Measurements from ENCODE around the gene VPS13D. TPM values are rescaled to one million over a fixed set of nuclear protein-coding genes. Genes with fewer than 3 reads are reported as not detected.

The VPS13D gene
- total RNA-seq, 1 experiment from 2014 or later: 20.2 TPM

GRCh38 chr1:12524266-12524665 lies 294.4 kb downstream of the VPS13D start:
- Histone ChIP-seq H2BK120ac (ENCODE audit: low read depth, low read length, poor library complexity, severe bottlenecking) (no peak overlapping the region), H2BK5ac (ENCODE audit: insufficient read length, low read length) (no peak overlapping the region), H3K4me2 (ENCODE audit: insufficient read depth, insufficient read length, low read length) (no peak overlapping the region), H3K4ac (ENCODE audit: low read depth, low read length) (no peak overlapping the region), H3K23me2 (ENCODE audit: insufficient read length, low read depth, low read length, poor library complexity, severe bottlenecking) (no peaks in the 10 kb centered on the region), H3K18ac (ENCODE audit: insufficient read length, low read depth, low read length) (no peak overlapping the region), H3T11ph (ENCODE audit: low read length) (no peak overlapping the region), H3K14ac (ENCODE audit: insufficient read depth, low read length) (no peak overlapping the region), H3K79me2 (ENCODE audit: insufficient read depth, low read length) (no peaks in the 10 kb centered on the region), H4K91ac (ENCODE audit: insufficient read length, low read depth, low read length) (no peak overlapping the region), H2BK20ac (ENCODE audit: low read depth, low read length, poor library complexity, severe bottlenecking) (no peak overlapping the region), H3K9me3 (ENCODE audit: control insufficient read depth, low read depth, low read length) (no peaks in the 10 kb centered on the region), H3K9ac (ENCODE audit: extremely low read depth, insufficient read length, low read length) (no peak overlapping the region), H4K8ac (replicated peaks; ENCODE audit: insufficient read length, low read depth, low read length) (no peak overlapping the region), H3K79me1 (ENCODE audit: insufficient read depth, low read depth, low read length, poor library complexity, severe bottlenecking) (no peaks in the 10 kb centered on the region), H3K56ac (ENCODE audit: insufficient read length, low read depth, low read length) (no peak overlapping the region), H2BK15ac (ENCODE audit: low read depth, low read length) (no peak overlapping the region), H3K23ac (ENCODE audit: insufficient read length, low read depth, low read length) (no peak overlapping the region), H2BK12ac (ENCODE audit: insufficient read length, low read depth, low read length) (no peak overlapping the region), H4K20me1 (ENCODE audit: control insufficient read depth, insufficient read depth, insufficient read length) (no peaks in the 10 kb centered on the region), H3K27ac (ENCODE audit: insufficient read length, low read depth, low read length) (no peak overlapping the region), H2AK5ac (ENCODE audit: insufficient read length, low read length) (no peak overlapping the region), H3K27me3 (ENCODE audit: insufficient read depth, low read length) (no peaks in the 10 kb centered on the region), H4K5ac (ENCODE audit: insufficient read length, low read depth, low read length) (no peak overlapping the region), H3K4me1 (ENCODE audit: insufficient read depth, low read length) (no peaks in the 10 kb centered on the region), H2AFZ (ENCODE audit: low read length) (no peak overlapping the region)
- DNase-seq: no peak
- WGBS (ENCODE audit: extremely low coverage, insufficient read length, low lambda C conversion rate): no CpG with 5 or more reads among the region's 2 CpGs
- H3K4me1 Mint-ChIP-seq: peaks cover 1 to 7% of the 10 kb centered on the region in 2 experiments
- TF ChIP-seq, protein P1, sequence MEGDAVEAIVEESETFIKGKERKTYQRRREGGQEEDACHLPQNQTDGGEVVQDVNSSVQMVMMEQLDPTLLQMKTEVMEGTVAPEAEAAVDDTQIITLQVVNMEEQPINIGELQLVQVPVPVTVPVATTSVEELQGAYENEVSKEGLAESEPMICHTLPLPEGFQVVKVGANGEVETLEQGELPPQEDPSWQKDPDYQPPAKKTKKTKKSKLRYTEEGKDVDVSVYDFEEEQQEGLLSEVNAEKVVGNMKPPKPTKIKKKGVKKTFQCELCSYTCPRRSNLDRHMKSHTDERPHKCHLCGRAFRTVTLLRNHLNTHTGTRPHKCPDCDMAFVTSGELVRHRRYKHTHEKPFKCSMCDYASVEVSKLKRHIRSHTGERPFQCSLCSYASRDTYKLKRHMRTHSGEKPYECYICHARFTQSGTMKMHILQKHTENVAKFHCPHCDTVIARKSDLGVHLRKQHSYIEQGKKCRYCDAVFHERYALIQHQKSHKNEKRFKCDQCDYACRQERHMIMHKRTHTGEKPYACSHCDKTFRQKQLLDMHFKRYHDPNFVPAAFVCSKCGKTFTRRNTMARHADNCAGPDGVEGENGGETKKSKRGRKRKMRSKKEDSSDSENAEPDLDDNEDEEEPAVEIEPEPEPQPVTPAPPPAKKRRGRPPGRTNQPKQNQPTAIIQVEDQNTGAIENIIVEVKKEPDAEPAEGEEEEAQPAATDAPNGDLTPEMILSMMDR (conservative IDR thresholded peaks at IDR 0.05): no peak
- no peaks in the 10 kb centered on the region; the same call in 1 of the 2 replicates for H3K27me3 Mint-ChIP-seq (ENCODE audit: low read depth)
- H3K36me3 Mint-ChIP-seq (ENCODE audit: insufficient read depth in 1 of 3, low read depth in 3 of 3): no peaks in the 10 kb centered on the region; a peak in 1 of 7 replicates
- H3K27ac Mint-ChIP-seq: no peak overlapping the region
- H3K9me3 Mint-ChIP-seq: no peaks in the 10 kb centered on the region
- H3K4me3 Mint-ChIP-seq: no peak overlapping the region

Data from H9 (cell line).